ENCODE data around the gene HBS1L.

DNA sequence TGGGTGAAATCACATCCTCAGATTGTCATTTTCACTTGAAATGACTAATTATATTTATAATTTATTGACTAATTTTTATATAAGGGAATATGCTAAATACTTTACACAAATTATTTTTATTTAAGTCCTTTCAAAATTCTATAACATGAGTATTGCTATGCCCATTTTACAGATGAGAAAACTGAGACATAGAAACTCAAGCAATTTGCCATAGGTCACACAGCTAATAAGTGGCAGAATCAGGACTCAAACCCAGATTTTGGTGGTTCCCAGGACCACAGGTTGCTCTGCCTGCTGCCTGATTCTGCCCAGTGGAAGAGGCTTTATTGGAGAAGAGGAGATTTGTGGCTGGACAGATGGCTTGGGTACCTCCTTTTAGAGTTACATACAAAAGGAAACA is 109.6 kb downstream of the HBS1L start:
- TF ChIP-seq YY1 (IDR thresholded peaks at IDR 0.05; ENCODE audit: insufficient read depth, insufficient read length): no peak
- TF ChIP-seq ZNF274 (IDR thresholded peaks at IDR 0.05; ENCODE audit: low read depth, low read length): no peak
